PC-3 (cell line): ENCODE results near the gene FRRS1. TPM values are rescaled to one million over a fixed set of nuclear protein-coding genes. Genes with fewer than 3 reads are reported as not detected.

Experiments
- ATAC-seq: fragments of 200-7000 bp; cut with Tn5 transposase; 2 replicates; pipeline ENCODE4 v1.9.1; 2020; ENCODE audit warnings: mild to moderate bottlenecking, moderate library complexity
- BruUV-seq: library from RNA; stranded (reverse); fragments of 400-500 nt; replicated peaks from 2 replicates; lab custom pipeline; 2021; lab: Mats Ljungman, UMichigan
- CTCF ChIA-PET: fragments of 300-600 bp; sonication (Branson Sonifier 250); formaldehyde crosslinking; loops from one replicate; lab custom pipeline; 2022; ENCODE audit warnings: antibody characterized with exemption; lab: Charles Lee
- POLR2A ChIA-PET: fragments of 300-600 bp; sonication (Branson Sonifier 250); formaldehyde crosslinking; loops from one replicate; lab custom pipeline; 2022; ENCODE audit warnings: antibody characterized with exemption; ENCODE audit not compliant: unreplicated experiment; lab: Charles Lee
- DNase-seq: peaks from one replicate; pipeline ENCODE4 v3.0.0-alpha.2; 2015
- H2AFZ ChIP-seq: fragments of 300-600 bp; sonication (generic); 2 replicates; pipeline ENCODE4 v1.6.0; 2016; ENCODE audit warnings: antibody characterized with exemption, low read length
- H3F3A ChIP-seq: fragments of 300-600 bp; sonication (generic); one replicate; pipeline ENCODE4 v1.6.0; 2017; ENCODE audit warnings: antibody characterized with exemption, low read length, control low read depth, mild to moderate bottlenecking; ENCODE audit not compliant: unreplicated experiment
- H3K27ac ChIP-seq: fragments of 300-600 bp; sonication (generic); 2 replicates; pipeline ENCODE4 v1.5.1; 2016; ENCODE audit warnings: mild to moderate bottlenecking, low read length
- H3K27me3 ChIP-seq: fragments of 300-600 bp; sonication (generic); 2 replicates; pipeline ENCODE4 v1.6.1; 2016; ENCODE audit warnings: low read length, mixed read lengths
- H3K36me3 ChIP-seq: fragments of 300-600 bp; sonication (generic); 2 replicates; pipeline ENCODE4 v1.6.1; 2016; ENCODE audit warnings: low read depth, mixed run types, low read length, mixed read lengths
- H3K4me1 ChIP-seq: fragments of 300-600 bp; sonication (generic); 2 replicates; pipeline ENCODE4 v1.5.1; 2016; ENCODE audit warnings: low read length; ENCODE audit not compliant: insufficient read depth
- H3K4me2 ChIP-seq: fragments of 300-600 bp; sonication (generic); 2 replicates; pipeline ENCODE4 v1.6.0; 2016; ENCODE audit warnings: low read length
- H3K4me3 ChIP-seq: fragments of 300-600 bp; sonication (generic); 2 replicates; pipeline ENCODE4 v1.5.1; 2016; ENCODE audit warnings: mild to moderate bottlenecking, low read length, mixed read lengths
- H3K79me2 ChIP-seq: fragments of 300-600 bp; sonication (generic); 2 replicates; pipeline ENCODE4 v1.6.1; 2017; ENCODE audit warnings: low read length, mixed read lengths
- H3K9ac ChIP-seq: fragments of 300-600 bp; sonication (generic); 2 replicates; pipeline ENCODE4 v1.6.0; 2016; ENCODE audit warnings: mild to moderate bottlenecking, low read length
- H3K9me2 ChIP-seq: fragments of 300-600 bp; sonication (generic); replicated peaks from 2 replicates; pipeline ENCODE4 v1.6.1; 2016; ENCODE audit warnings: mixed run types, low read length, mixed read lengths
- H3K9me3 ChIP-seq: fragments of 300-600 bp; sonication (generic); 2 replicates; pipeline ENCODE4 v1.6.1; 2016; ENCODE audit warnings: low read length, mixed read lengths
- H4K20me1 ChIP-seq: fragments of 300-600 bp; sonication (generic); 2 replicates; pipeline ENCODE4 v1.6.1; 2016; ENCODE audit warnings: low read length, mixed read lengths
- CTCF ChIP-seq: fragments of 300-600 bp; sonication (generic); conservative IDR thresholded peaks from 2 replicates; pipeline ENCODE4 v1.5.1; 2017; ENCODE audit warnings: antibody characterized with exemption, low read depth, mild to moderate bottlenecking, low read length
- EZH2 ChIP-seq: fragments of 300-600 bp; sonication (generic); IDR thresholded peaks from one replicate; pipeline ENCODE4 v1.6.1; 2017; ENCODE audit warnings: antibody characterized with exemption, mild to moderate bottlenecking, low read length; ENCODE audit not compliant: unreplicated experiment
- EZH2phosphoT487 ChIP-seq: fragments of 300-600 bp; sonication (generic); IDR thresholded peaks from 2 replicates; pipeline ENCODE4 v1.6.1; 2018; ENCODE audit warnings: mild to moderate bottlenecking, antibody characterized with exemption, low read length, borderline replicate concordance
- intact Hi-C: fragments of 100-400 bp; cut with micrococcal nuclease; formaldehyde crosslinking; loops from 2 replicates; pipeline ENCODE4 v1.9.0; 2023
- total RNA-seq: library from RNA; depleted of rRNA; stranded (reverse); fragments of >200 nt; gene quantifications from 2 replicates; pipeline ENCODE4 v1.2.3, GENCODE V29; 2014

The FRRS1 gene
- total RNA-seq, 1 experiment from 2014 or later: 16.3 TPM

DNA sequence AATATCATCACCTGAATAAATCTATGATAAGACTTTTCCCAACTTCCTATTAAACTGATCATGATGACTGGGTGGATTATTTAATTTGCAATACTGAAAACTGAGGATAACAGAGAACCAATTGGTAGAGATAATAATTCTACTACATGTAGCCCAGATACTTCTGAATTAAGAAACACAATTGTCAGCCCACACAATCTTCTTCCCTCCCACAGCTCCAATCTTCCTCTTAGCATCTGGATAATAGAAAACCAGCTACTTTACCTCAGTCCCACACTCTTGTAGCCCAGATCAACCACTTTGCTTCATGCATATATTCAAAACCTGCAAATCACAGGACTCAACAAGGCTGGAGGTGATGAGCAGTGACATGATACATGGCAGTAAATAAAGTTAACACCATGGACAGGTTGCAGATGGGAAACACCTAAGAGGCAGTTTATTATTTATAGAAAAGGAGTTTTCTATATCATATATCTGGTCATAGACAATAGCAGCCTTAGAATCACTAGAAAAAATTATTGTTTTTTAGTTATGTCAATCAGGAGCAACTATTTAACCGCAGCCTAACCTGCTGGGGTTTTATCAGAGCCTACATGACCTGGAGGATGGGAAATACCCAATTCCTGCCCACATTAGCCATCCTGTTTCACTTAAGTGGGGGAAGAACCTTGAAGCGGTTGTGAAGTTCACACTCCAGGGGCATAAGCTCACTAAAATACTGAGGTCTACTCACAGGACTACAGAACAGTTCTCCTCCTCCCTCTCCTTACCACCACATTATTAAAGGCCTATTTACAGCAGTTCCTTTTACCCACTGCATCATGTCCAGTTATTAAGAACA is 16.7 kb downstream of the FRRS1 start:
- TF ChIP-seq EZH2: no peak
- no peak for TF ChIP-seq CTCF
- no peak for TF ChIP-seq EZH2phosphoT487
- BruUV-seq: no TSS peak
- Histone ChIP-seq H3K9ac (no peak overlapping the region), H3K79me2 (peaks cover 18% of the 10 kb centered on the region), H3K27ac (no peak overlapping the region), H4K20me1 (no peaks in the 10 kb centered on the region), H3K9me3 (no peaks in the 10 kb centered on the region), H3F3A (no peaks in the 10 kb centered on the region), H2AFZ (no peak overlapping the region), H3K9me2 (no peaks in the 10 kb centered on the region), H3K36me3 (peaks cover 3% of the 10 kb centered on the region; the same call in 1 of the 2 replicates), H3K4me2 (no peak overlapping the region), H3K4me1 (peaks cover 11% of the 10 kb centered on the region), H3K4me3 (no peak overlapping the region), H3K27me3 (no peaks in the 10 kb centered on the region)
- CTCF ChIA-PET: no interaction called here
- POLR2A ChIA-PET: no interaction called here
- DNase-seq: no peak
- ATAC-seq: no peak
- intact Hi-C loops: no loop called here

GRCh38 chr1:99748419-99748818 is 18.0 kb downstream of the FRRS1 start:
- DNase-seq (peak; percentile 53), ATAC-seq (peak; percentile 89)
- intact Hi-C loops: no loop called here
- BruUV-seq: no TSS peak
- no peaks in the 10 kb centered on the region for H4K20me1 ChIP-seq
- H3K27ac ChIP-seq: peak overlapping the region; percentile 23; the same call in 1 of the 2 replicates
- no peaks in the 10 kb centered on the region for H3K9me2 ChIP-seq
- ChIA-PET POLR2A (no interaction called here), CTCF (no interaction called here)
- H3F3A ChIP-seq: no peaks in the 10 kb centered on the region
- peaks cover 9% of the 10 kb centered on the region for H3K79me2 ChIP-seq
- peaks cover 5% of the 10 kb centered on the region; the same call in 1 of the 2 replicates for H3K36me3 ChIP-seq
- H3K4me2 ChIP-seq: peak overlapping the region; percentile 17; the same call in 1 of the 2 replicates
- no peak overlapping the region for H3K4me3 ChIP-seq
- H3K9ac ChIP-seq: no peak overlapping the region
- peaks cover 11% of the 10 kb centered on the region for H3K4me1 ChIP-seq
- no peaks in the 10 kb centered on the region for H3K9me3 ChIP-seq
- no peak for TF ChIP-seq EZH2
- TF ChIP-seq CTCF: no peak
- H2AFZ ChIP-seq: no peak overlapping the region
- H3K27me3 ChIP-seq: no peaks in the 10 kb centered on the region

GRCh38 chr1:99745684-99746083 is 20.8 kb downstream of the FRRS1 start:
- H3K4me3 ChIP-seq: no peak overlapping the region
- H3K27me3 ChIP-seq: no peaks in the 10 kb centered on the region
- intact Hi-C loops: no loop called here
- H3K27ac ChIP-seq: no peak overlapping the region
- no peaks in the 10 kb centered on the region for H4K20me1 ChIP-seq
- BruUV-seq: no TSS peak
- no peaks in the 10 kb centered on the region for H3K9me3 ChIP-seq
- POLR2A ChIA-PET: no interaction called here
- CTCF ChIA-PET: no interaction called here
- peaks cover 11% of the 10 kb centered on the region for H3K4me1 ChIP-seq
- no peak for TF ChIP-seq CTCF
- H3K9me2 ChIP-seq: no peaks in the 10 kb centered on the region
- ATAC-seq (no peak), DNase-seq (no peak)
- no peak overlapping the region for H2AFZ ChIP-seq
- peaks cover 18% of the 10 kb centered on the region; the same call in 1 of the 2 replicates for H3K36me3 ChIP-seq
- H3K4me2 ChIP-seq: no peak overlapping the region
- peaks cover 9% of the 10 kb centered on the region; the same call in 1 of the 2 replicates for H3K79me2 ChIP-seq
- no peaks in the 10 kb centered on the region for H3F3A ChIP-seq
- no peak overlapping the region for H3K9ac ChIP-seq
